Astrocyte (in vitro differentiated cells and primary cell): ENCODE results near the gene SH3GL3. TPM values are rescaled to one million over a fixed set of nuclear protein-coding genes. Genes with fewer than 3 reads are reported as not detected.

Experiments used
- DNase-seq: peaks from one replicate; pipeline ENCODE4 v3.0.0-alpha.2; 2010; ENCODE audit warnings: low read depth
- FAIRE-seq: peaks from 2 replicates; lab custom pipeline; 2011; peaks lifted over from hg19 to GRCh38; lab: Jason Lieb, UNC
- H2AFZ ChIP-seq: 2 replicates; pipeline ENCODE4 v1.6.0; 2012; ENCODE audit warnings: low read depth, low read length, inconsistent platforms
- H3K27ac ChIP-seq: 2 replicates; pipeline ENCODE4 v1.5.1; 2011; ENCODE audit warnings: low read depth, low read length, inconsistent platforms
- H3K27me3 ChIP-seq: 2 replicates; pipeline ENCODE4 v1.6.0; 2011; ENCODE audit warnings: low read length, inconsistent platforms; ENCODE audit not compliant: insufficient read depth
- H3K36me3 ChIP-seq: 2 replicates; pipeline ENCODE4 v1.5.1; 2011; ENCODE audit warnings: low read length, inconsistent platforms; ENCODE audit not compliant: insufficient read depth
- H3K4me1 ChIP-seq: 2 replicates; pipeline ENCODE4 v1.5.1; 2011; ENCODE audit warnings: low read length, inconsistent platforms; ENCODE audit not compliant: insufficient read depth
- H3K4me2 ChIP-seq: 2 replicates; pipeline ENCODE4 v1.6.0; 2012; ENCODE audit warnings: low read length, inconsistent platforms
- H3K4me3 ChIP-seq: 2 replicates; pipeline ENCODE4 v1.5.1; 2011; ENCODE audit warnings: low read depth, mild to moderate bottlenecking, low read length, inconsistent platforms; ENCODE audit not compliant: insufficient read depth
- H3K79me2 ChIP-seq: 2 replicates; pipeline ENCODE4 v1.6.0; 2012; ENCODE audit warnings: mild to moderate bottlenecking, low read length, inconsistent platforms; ENCODE audit not compliant: insufficient read depth
- H3K9ac ChIP-seq: 2 replicates; pipeline ENCODE4 v1.6.0; 2012; ENCODE audit warnings: mild to moderate bottlenecking, low read length, inconsistent platforms
- H3K9me3 ChIP-seq: 2 replicates; pipeline ENCODE4 v1.5.1; 2012; ENCODE audit warnings: low read depth, mild to moderate bottlenecking, low read length, inconsistent platforms; ENCODE audit not compliant: insufficient read depth
- H4K20me1 ChIP-seq: 2 replicates; pipeline ENCODE4 v1.6.0; 2012; ENCODE audit warnings: low read length, inconsistent platforms; ENCODE audit not compliant: insufficient read depth
- H3K27ac Mint-ChIP-seq: one replicate; pipeline ENCODE4 v1.8.0; 2021; ENCODE audit warnings: mild to moderate bottlenecking, mixed read lengths; ENCODE audit not compliant: unreplicated experiment
- H3K27me3 Mint-ChIP-seq: one replicate; pipeline ENCODE4 v1.8.0; 2021; ENCODE audit warnings: low read depth, mixed read lengths; ENCODE audit not compliant: unreplicated experiment
- H3K36me3 Mint-ChIP-seq: one replicate; pipeline ENCODE4 v1.8.0; 2021; ENCODE audit warnings: low read depth, mixed read lengths; ENCODE audit not compliant: unreplicated experiment
- H3K4me1 Mint-ChIP-seq: one replicate; pipeline ENCODE4 v1.8.0; 2021; ENCODE audit warnings: low read depth, mixed read lengths; ENCODE audit not compliant: unreplicated experiment
- H3K4me3 Mint-ChIP-seq: one replicate; pipeline ENCODE4 v1.8.0; 2021; ENCODE audit warnings: mild to moderate bottlenecking, moderate library complexity, mixed read lengths; ENCODE audit not compliant: unreplicated experiment
- H3K9me3 Mint-ChIP-seq: one replicate; pipeline ENCODE4 v1.8.0; 2021; ENCODE audit warnings: mild to moderate bottlenecking, mixed read lengths; ENCODE audit not compliant: unreplicated experiment
- CTCF ChIP-seq: IDR thresholded peaks from 2 replicates; pipeline ENCODE4 v1.5.1; 2011; ENCODE audit warnings: low read depth, mild to moderate bottlenecking, inconsistent platforms, low read length, moderate library complexity; ENCODE audit not compliant: insufficient read depth
- EZH2 ChIP-seq: IDR thresholded peaks from 2 replicates; pipeline ENCODE4 v1.6.1; 2012; ENCODE audit warnings: mild to moderate bottlenecking, low read length, inconsistent platforms; ENCODE audit not compliant: insufficient read depth
- total RNA-seq: library from RNA; stranded (reverse); gene quantifications from 2 replicates; pipeline ENCODE4 v1.2.1, GENCODE V29; 2021

SH3GL3 gene
- total RNA-seq, 1 donor from 2014 or later, result 2.7 TPM

GRCh38 chr15:83538682-83539081 is 91.5 kb downstream of the SH3GL3 start:
- H3K27me3 ChIP-seq, result no peaks in the 10 kb centered on the region
- FAIRE-seq (no peak), DNase-seq (no peak)
- H3K27me3 Mint-ChIP-seq, result no peaks in the 10 kb centered on the region
- H3K36me3 Mint-ChIP-seq, result no peaks in the 10 kb centered on the region
- no peak overlapping the region for H3K4me2 ChIP-seq
- no peak overlapping the region for H3K4me3 Mint-ChIP-seq
- H3K79me2 ChIP-seq, result no peaks in the 10 kb centered on the region
- peaks cover 9% of the 10 kb centered on the region for H3K9me3 Mint-ChIP-seq
- H3K4me1 Mint-ChIP-seq, result no peaks in the 10 kb centered on the region
- no peak overlapping the region for H3K27ac ChIP-seq
- no peak overlapping the region for H3K27ac Mint-ChIP-seq
- H3K9ac ChIP-seq, result no peak overlapping the region
- H3K9me3 ChIP-seq, result no peaks in the 10 kb centered on the region
- H3K36me3 ChIP-seq, result no peaks in the 10 kb centered on the region
- no peak overlapping the region for H2AFZ ChIP-seq
- H3K4me1 ChIP-seq, result no peaks in the 10 kb centered on the region
- H3K4me3 ChIP-seq, result no peak overlapping the region
- TF ChIP-seq EZH2 (no peak), CTCF (no peak)
- no peaks in the 10 kb centered on the region for H4K20me1 ChIP-seq

- H3K36me3 Mint-ChIP-seq, result peaks cover 4% of the 10 kb centered on the region
- H3K4me2 ChIP-seq, result no peak overlapping the region
- H3K27me3 ChIP-seq, result no peaks in the 10 kb centered on the region
- DNase-seq (no peak), FAIRE-seq (no peak)
- H3K4me3 Mint-ChIP-seq, result peak overlapping the region; percentile 50
- H3K79me2 ChIP-seq, result no peaks in the 10 kb centered on the region
- no peak overlapping the region for H3K27ac Mint-ChIP-seq
- no peak overlapping the region for H3K4me3 ChIP-seq
- no peaks in the 10 kb centered on the region for H3K4me1 ChIP-seq
- no peaks in the 10 kb centered on the region for H4K20me1 ChIP-seq
- H3K36me3 ChIP-seq, result no peaks in the 10 kb centered on the region
- H2AFZ ChIP-seq, result no peak overlapping the region
- no peak overlapping the region for H3K27ac ChIP-seq
- TF ChIP-seq EZH2 (no peak), CTCF (no peak)
- no peaks in the 10 kb centered on the region for H3K27me3 Mint-ChIP-seq
- H3K9me3 ChIP-seq, result no peaks in the 10 kb centered on the region
- H3K9me3 Mint-ChIP-seq, result peaks cover 19% of the 10 kb centered on the region
- no peak overlapping the region for H3K9ac ChIP-seq
- H3K4me1 Mint-ChIP-seq, result peaks cover 2% of the 10 kb centered on the region
Observed at GRCh38 chr15:83545804-83546511, 98.8 kb downstream of the SH3GL3 start.

- Mint-ChIP-seq H3K4me1 (peaks cover 2% of the 10 kb centered on the region), H3K36me3 (peaks cover 4% of the 10 kb centered on the region), H3K4me3 (no peak overlapping the region), H3K9me3 (peaks cover 19% of the 10 kb centered on the region), H3K27ac (no peak overlapping the region), H3K27me3 (no peaks in the 10 kb centered on the region)
- no peak overlapping the region for H3K4me2 ChIP-seq
- no peaks in the 10 kb centered on the region for H3K27me3 ChIP-seq
- no peaks in the 10 kb centered on the region for H3K79me2 ChIP-seq
- H4K20me1 ChIP-seq, result no peaks in the 10 kb centered on the region
- no peaks in the 10 kb centered on the region for H3K4me1 ChIP-seq
- FAIRE-seq (no peak), DNase-seq (no peak)
- no peaks in the 10 kb centered on the region for H3K9me3 ChIP-seq
- H3K27ac ChIP-seq, result no peak overlapping the region
- no peak overlapping the region for H3K4me3 ChIP-seq
- H3K36me3 ChIP-seq, result no peaks in the 10 kb centered on the region
- no peak overlapping the region for H3K9ac ChIP-seq
- TF ChIP-seq CTCF (no peak), EZH2 (no peak)
- H2AFZ ChIP-seq, result no peak overlapping the region
Observed at GRCh38 chr15:83546512-83546888, 99.4 kb downstream of the SH3GL3 start.
